HG03571 (cell line): ENCODE measurements around the gene KIF9.
"Not testable (repeated sequence)": the region's sequence is repeated elsewhere in the genome, so short reads cannot be mapped to it uniquely, and the experiment has no call there.

ENCODE experiments used
- ATAC-seq: cut with Tn5 transposase; IDR thresholded peaks from one replicate; pipeline ENCODE4 v1.9.1; 2021; ENCODE audit not compliant: unreplicated experiment

KIF9 gene

DNA sequence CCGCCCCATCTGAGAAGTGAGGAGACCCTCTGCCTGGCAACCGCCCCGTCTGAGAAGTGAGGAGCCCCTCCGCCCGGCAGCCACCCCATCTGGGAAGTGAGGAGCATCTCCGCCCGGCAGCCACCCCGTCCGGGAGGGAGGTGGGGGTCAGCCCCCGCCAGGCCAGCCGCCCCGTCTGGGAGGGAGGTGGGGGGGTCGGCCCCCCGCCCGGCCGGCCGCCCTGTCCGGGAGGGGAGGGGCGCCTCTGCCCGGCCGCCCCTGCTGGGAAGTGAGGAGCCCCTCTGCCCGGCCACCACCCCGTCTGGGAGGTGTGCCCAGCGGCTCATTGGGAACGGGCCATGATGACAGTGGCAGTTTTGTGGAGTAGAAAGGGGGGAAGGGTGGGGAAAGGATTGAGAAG lies 26.3 kb downstream of the KIF9 start:
- not testable (repeated sequence) for ATAC-seq

DNA sequence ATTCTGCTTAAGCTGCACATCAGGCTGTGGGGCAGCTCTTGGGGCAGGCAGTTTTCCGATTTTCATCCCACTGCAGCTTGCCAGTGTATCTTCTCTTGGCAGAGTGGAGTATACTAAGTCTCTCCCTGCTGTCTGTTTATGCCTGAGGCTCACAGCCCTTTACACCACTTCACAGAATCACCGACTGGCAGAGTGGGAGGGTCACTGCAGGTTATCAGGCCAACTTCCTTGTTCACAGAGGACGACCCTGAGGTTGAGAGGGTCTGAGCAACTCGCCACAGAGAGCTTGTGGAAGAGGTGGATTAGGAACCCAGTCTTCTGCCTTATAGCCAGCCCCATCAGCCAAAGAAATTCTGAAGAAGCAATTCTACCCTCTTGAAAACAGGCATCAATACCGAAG lies 30.9 kb downstream of the KIF9 start:
- ATAC-seq, result no peak

DNA sequence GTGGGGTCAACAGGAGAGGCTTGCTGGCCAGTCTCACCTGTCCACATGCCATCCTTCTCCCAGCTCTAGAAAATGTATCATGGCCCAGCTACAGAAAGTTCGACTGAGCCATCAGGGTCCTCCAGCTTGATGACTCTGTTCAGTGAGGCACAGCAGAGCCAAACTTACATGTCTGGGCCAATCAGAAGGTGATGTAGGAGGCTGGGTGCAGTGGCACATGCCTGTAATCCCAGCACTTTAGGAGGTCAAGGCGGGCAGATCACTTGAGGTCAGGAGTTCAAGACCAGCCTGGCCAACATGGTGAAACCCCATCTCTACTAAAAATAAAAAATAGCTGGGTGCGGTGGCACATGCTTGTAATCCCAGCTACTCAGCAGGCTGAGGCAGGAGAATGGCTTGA lies 31.5 kb downstream of the KIF9 start:
- ATAC-seq, result not testable (repeated sequence)

DNA sequence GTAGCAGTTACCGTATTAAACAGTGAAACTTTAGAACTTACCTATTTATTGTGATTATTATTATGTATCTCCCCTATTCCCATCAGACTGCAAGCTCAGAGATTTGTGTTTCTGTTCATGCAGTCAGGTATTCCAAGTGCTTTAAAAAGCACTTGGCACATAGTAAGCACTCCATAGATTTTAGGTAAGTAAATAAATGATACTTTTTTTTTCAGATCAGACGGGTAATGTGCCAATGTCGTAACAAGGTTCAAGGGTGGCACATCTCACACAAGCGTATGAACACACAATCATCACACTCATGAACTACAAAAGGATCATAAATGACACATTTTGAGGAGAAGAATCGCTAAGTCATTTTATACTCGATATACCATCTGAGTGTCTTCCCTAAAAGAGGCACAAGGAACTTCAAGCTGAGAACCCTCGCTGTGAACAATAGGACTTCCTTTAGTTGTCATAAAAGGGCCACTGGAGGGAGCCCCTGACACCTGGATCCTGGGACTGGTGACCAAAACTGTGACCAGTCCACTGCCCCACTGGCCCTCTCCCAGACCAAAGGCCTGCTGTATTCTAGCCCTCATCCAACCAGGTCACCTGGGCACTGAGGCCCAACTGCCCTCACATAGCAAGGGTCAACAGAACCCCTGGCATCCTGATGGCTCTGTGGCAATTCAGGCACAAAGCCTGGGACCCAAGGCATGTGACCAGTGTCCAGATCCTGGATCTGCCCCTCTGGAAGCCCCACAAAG lies 32.1 kb downstream of the KIF9 start:
- ATAC-seq, result no peak

DNA sequence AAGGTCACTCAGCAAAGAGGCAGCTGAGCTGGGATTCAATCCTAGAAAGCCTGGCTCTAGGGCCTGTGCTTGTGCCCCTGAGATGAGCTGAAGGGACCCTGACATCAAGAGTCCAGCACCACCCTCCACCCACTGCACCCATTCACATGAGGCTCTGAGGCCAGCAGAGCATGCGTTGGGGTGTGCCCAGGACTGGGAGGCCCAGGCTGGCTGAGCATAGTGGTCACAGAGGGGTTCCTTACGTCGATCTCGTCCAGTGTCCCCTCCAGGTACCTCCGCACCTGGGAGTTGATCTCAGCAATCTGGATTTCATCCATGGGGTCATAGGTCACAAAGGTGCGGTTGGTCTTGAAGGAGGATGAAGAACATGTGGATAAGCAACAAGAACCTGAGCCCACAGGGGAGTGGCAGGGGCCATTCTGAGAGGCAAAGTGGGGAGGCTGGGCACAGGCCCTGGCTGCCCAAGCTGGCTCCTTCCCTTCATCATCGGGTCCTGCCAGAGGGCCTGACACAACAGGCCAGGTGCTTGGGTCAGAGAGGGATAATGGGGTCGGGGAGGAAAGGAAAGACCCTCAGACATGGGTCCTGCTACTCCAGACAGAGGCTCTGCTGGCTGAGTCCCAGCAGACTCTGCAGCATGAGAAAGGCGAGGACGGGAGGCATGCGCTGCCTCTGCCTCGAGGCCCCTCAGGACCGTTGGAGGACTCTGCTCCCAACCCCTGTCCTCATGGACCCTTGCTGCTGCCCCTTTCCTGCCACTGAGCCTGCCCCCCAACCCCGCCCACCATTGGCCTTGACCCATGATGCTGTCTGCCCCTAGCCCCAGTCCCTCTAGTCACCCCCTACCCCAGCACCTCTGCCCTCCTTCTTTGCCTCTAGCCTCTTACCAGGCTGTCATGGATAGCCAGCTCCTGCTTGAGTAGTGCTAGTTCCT lies 35.2 kb downstream of the KIF9 start:
- no peak for ATAC-seq

DNA sequence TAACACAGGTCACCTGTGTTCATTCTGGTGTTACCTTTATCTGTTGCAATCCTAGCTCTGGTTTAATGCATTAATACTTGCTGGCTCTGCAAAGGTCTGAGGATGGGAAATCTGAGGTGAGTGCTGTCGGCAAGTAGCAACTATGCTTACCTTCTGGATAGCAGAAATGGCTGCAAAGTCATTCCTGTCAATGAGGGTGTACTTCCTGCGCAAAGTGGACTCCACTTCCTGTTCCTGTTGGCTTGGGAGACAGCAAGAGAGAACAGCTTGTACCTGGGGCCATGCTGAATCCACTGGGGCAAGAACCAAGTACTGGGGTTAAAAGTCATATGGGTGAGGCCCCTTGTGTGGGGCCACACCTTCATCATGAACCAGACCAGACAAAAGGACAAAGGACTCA lies 37.3 kb downstream of the KIF9 start:
- no peak for ATAC-seq

DNA sequence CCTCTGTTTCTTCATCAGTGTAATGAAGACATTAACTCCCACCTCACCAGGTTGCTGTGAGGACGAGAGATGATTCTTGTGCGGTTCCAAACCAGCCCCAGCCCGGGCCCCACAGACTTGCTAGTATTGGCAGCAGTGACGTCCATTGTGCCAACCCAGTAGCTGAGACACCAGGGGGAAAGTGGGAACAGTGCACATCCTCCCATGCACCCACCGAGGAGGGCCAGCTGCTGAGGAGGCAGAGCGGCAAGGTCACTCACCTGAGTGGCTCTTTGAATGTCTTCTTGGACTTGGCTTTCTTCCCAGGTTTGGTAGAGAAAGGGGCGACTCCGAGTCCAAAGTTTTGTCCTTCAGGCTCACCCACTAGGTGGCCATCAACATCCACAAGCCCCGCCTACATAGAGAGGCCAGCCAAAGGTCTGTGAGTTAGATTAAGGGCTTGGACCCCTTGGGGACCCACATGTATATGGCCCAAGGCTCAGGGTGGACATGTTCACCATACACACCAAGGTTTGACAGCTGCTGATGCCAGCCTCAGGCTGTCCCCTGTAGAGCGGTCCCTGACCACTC lies 38.0 kb downstream of the KIF9 start:
- no peak for ATAC-seq

DNA sequence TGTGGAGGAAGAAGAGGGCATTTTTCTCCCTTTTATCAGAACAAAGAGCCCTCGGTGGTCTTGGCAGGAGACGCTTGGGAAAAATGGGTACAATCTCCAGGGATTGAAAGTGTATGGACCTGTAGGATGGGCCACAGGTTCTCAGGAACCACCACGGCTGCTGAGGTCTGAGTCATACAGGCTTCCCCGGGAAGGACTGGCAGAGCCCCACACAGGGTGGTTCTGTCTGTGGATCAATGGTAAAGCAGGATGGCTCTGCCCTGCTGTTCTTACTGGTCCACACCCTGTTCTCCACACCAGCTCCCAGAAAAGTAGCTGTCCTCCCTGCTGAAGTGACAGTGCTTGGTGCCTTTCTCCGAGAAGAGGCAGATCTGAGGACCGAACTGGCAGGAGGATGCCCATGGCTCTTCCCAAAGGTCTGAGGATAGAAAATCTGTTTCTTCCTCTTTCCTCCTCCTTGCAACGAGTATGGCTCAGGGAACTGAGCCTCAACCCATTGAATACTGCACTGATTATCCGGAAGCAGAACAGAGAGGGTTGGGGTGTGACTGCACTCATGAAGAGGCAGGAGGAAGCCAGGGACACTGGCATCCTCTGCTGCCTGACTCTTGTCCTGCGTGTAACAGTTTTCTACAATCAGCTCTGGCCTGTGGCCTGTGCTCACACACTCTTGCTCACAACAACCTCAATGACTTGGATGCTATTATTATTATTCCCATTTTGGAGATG lies 39.0 kb downstream of the KIF9 start:
- ATAC-seq, result no peak

DNA sequence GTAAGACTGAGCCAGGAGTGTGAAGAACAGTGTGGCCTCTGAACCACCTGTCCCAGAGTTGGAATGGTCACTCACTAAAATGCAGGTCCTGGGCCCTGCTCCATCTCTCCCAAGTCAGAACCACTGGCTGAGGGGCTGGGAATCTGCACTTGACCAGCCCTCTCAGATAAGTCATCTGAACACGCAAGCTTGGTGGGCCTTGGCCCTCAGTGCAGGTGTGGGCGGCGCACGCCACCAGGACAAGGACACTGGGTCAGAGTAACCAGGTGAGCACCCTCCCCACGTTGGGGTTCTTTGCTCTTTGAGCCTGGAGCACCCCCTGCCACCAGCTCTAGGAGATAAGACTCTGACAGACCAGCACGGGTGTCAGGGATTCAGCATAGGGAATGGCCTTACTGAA lies 42.7 kb downstream of the KIF9 start:
- no peak for ATAC-seq

DNA sequence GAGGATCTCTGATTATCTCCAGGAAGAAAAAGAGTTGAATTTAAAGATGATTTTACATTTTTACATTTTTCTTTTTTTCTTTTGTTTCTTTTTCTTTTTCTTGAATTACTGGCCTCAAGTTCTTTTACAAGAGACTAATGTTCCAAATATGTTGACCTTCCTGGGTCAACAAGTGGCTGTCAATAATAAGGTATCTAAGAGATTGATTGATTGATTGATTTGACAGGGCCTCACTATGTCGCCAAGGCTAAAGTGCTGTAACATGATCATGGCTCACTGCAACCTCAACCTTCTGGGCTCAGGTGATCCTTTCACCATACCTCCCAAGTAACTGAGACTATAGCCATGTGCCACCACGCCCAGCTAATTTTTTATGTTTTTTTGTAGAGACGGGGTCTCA lies 44.6 kb downstream of the KIF9 start:
- no peak for ATAC-seq

DNA sequence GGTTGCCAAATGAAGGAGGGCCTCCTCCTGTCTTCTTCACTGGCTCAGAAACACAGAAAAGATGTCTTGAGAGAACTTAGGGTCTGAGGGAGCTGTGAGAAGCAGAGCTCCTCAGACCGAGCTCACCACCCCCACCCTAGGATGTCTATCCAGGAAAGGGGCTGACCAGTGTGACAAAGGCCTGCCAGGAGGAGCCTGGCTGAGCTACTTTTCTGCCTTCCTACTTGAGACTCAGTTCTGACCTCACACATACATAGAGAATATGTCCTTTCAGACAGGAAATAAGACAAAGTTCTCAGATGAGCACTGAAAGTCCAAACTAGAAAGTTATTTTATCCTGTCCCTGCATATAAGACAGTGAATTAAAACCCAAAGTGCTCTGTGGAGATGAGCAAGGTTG lies 54.5 kb downstream of the KIF9 start:
- peak; percentile 55 for ATAC-seq

DNA sequence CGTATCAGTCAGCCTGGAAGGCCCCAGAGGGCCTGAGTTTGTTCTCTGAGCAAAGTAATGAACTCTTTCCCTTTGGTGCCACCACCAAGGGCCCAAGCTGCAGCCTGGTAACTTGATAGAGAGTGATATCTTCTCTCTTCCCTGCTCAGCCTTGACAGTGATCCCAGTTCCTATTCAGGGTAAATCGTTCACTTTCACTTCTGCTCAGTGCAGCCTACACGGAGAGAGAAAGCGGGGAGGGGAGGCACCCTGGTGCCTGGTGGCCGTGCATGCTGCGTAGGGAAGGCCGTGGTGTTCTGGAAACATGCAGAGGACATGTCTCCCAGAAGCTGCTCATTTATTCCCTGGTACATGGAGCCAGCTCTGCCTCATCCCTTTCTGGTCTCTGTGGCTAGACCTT lies 54.9 kb downstream of the KIF9 start:
- ATAC-seq, result no peak

DNA sequence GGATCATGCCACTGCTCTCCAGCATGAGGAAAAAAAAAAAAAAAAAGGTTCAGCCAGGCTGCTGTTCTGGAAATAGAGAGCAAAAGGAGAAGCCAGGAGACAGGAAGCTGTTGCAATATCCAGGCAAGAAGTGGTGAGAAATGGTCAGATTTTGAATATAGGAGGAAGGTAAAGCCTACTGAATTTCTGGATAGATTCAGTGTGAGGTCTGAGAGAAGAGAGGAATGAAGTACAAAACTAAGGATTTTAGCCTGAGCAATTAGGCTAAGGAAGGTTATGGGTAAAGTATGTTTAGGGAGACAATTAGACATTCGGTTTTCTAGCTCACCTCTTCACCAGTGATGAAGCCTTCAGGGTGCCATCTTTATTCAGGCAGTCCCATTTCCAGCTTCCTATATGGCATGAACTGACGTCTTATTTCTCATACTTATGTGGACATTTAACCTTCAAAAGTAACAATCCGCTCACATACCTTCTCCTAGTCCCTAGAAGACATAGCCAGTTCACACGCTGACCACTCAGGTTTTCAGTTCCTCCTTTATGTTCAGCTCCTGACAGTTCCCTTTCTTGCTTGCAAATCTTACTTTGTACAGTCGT lies 57.2 kb downstream of the KIF9 start:
- no peak for ATAC-seq

DNA sequence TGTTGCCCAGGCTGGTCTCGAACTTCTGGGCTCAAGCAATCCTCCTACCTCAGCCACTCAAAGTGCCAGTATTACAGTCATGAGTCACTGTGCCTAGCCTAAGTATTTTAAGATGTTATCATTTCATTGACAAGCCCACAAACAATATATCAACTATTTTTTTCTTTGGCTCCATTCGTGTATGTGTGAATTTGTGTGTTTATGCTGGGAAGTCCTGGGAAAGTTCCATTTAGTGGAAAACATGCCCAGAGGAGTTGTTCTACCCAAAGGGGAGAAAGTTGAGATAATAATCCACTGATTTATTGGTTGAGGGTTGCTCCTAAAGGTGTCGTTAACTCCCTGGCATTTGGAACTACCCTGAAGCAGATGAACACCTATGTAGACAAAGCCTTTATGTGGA lies 58.8 kb downstream of the KIF9 start:
- no peak for ATAC-seq

DNA sequence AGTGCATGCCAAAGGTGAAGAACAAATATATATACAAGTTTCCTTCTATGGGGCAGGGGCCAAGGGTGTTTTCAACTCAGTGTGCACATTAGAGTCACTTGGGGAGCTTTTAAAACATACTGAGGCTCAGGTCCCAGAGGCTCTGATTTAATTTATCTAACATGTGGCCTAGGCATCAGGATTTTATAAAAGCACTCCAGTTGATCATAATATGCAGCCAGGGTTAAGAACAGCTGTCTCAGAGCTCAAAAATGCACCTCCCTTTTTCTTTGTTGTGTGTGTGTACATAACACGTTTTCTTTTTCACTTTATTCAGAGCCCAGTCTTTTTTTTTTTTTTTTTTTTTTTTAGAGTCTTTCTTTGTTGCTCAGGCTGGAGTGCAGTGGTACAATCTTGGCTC lies 60.8 kb downstream of the KIF9 start:
- ATAC-seq, result no peak

DNA sequence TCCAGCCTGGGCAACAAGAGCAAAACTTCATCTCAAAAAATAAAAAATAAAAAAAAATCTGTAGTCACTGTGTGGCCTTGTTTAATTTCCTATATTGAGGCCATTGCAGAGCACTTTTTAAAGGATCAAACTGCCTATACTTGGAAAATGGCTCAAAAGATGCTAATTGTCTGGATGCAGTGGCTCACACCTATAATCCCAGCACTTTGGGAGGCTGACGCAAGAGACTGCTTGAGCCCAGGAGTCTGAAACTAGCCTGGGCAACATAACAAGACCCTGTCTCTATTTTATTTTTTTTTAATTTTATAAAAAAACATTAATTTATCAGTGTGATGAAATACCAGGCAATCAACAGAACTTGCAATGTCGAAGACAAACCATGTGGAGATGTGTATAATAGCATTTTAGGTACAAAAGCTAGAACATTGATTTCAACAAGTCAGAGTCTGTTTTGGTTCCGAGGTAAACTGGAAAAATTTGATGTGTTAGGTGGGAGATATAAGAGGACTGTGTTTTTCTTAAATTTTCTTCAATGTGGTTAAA lies 71.7 kb downstream of the KIF9 start:
- no peak for ATAC-seq

DNA sequence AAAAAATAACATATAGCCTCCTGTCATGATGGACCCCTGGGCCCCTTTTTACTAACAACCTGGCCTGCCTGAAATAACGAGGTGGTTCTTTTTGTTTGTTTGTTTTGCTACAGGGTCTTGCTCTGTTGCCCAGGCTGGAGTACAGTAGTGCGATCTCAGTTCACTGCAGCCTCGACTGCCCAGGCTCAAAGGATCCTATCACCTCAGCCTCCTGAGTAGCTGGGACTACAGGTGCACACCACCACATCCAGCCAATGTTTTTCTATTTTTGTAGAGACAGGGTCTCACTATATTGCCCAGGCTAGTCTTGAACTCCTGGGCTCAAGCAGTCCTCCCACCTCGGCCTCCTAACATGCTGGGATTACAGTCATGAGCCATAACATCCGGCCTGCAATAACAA lies 76.6 kb downstream of the KIF9 start:
- not testable (repeated sequence) for ATAC-seq

DNA sequence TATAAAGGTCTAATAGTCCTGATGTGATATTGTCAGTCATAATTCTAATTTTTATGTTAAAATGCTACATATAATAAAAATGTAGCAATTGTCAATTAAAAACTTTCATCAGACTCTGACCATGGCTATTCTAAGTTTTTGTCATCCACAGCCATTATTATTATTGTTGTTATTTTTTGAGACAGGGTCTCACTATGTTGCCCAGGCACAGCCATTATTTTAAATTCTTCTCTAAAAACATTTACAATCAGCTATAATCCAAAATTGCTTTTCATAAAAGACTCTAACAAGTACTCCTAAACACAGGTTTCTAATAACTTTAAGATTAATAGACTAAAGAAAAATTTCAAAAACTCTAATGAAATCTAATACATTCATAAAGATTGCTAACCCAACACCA lies 77.7 kb downstream of the KIF9 start:
- ATAC-seq, result no peak

DNA sequence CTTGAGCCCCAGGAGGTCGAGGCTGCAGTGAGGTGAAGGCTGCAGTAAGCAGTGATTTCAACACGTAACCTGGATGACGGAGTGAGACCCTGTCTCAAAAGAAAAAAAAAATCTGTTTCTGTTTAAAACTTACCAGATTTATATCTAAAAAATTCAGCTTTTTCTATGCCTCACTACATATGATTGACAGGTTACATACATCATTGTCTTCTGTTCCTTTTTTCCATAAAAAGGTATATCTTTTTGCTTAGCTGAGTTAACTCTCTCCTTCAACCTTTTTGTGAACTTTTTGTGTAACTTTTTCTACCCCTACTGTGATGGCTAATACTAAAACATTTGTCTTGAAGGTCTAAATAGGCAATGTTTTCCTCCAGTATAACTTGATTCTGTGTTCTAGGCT lies 80.1 kb downstream of the KIF9 start:
- ATAC-seq, result no peak

DNA sequence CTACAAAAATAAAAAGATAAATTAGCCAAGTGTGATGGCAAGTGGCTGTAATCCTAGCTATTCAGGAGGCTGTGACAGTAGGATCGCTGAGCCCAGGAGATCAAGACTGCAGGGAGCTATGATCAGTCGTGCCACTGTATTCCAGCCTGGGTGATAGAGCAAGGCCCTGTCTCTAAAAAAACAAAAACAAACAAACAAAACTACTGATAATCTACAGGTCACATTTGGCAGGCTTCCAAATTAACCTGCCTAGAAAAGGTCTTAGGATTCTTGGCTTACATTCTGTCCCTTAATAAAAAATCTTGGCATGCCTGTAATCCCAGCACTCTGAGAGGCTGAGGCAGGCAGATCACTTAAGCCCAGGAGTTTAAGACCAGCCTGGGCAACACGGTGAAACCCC lies 85.3 kb downstream of the KIF9 start:
- ATAC-seq, result no peak

DNA sequence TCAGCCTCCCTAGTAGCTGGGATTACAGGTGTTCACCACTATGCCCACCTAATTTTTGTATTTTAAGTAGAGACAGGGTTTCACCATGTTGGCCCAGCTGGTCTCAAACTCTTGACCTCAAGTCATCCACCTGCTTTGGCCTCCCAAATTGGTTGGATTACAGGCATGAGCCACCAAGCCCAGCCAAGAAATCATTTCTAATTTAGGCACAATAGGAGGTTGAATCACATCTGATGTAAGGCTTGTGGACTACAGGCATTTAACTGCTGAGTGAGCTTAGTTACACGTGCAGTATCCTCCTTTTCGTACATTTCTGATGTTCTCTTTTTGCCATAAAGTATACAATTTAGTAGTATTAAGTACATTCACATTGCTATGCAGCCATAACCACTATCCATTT lies 87.6 kb downstream of the KIF9 start:
- ATAC-seq, result no peak
